DMS 273 treated with DMSO at 0.1 percent for 48 hours (cell line): ENCODE data around the gene D2HGDH.
"Not testable (repeated sequence)": the region's sequence is repeated elsewhere in the genome, so short reads cannot be mapped to it uniquely, and the experiment has no call there.

Experiments
- DNase-seq: peaks from one replicate; lab custom pipeline; 2025; lab: John Stamatoyannopoulos, UW

D2HGDH gene

GRCh38 chr2:241808721-241809382 is 74.4 kb downstream of the D2HGDH start, which contains the start of gene NEU4:
TSS of gene NEU4 (plus strand) at chr2:241809193. CDS start at chr2:241814485, 5,292 bp downstream.
- no peak for DNase-seq

DNA sequence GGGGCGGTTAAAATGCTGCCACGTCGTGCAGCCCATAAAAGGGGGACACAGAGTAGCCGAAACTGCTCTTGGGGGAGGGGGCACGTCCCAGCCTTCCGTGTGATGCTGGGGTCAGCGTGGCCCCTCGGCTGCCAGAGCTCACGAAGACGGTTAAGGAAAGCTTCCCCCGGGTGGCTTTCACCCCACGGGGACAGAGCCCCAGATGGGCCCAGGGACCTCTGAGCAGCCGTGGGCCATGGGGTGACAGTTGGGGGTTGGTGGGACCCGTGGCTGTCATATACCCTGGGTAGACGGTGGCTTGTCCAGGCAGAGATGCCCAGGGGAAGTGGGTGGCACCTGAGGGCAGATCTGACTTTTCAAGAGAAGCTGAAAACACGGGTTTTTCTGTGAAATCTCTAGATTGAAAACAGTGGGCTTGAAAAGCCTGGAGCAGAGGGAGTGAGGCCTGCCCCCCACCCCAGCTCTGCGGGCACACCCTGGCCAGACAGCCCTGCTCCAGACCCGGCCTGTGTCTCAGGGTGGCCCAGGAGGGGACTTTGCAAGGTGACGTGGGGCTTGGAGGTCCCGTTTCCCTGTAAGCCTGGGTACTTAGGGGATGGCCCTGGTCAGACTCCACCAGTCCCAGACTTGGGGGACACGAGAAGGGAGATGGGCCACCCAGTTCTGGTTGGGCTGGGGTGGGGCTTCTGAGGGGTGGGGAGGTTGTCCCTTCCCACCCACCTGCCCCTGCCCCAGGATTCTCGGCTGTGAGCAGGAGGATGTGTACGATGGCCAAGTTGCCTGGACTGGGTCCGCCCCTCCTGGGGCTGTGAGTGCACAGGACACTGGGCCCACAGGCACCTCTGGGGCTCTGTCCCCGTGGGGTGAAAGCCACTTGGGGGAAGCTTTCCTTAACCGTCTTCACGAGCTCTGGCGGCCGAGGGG is 75.2 kb downstream of the D2HGDH start:
- no peak for DNase-seq

GRCh38 chr2:241810307-241811200 is 76.1 kb downstream of the D2HGDH start:
- DNase-seq = no peak

DNA sequence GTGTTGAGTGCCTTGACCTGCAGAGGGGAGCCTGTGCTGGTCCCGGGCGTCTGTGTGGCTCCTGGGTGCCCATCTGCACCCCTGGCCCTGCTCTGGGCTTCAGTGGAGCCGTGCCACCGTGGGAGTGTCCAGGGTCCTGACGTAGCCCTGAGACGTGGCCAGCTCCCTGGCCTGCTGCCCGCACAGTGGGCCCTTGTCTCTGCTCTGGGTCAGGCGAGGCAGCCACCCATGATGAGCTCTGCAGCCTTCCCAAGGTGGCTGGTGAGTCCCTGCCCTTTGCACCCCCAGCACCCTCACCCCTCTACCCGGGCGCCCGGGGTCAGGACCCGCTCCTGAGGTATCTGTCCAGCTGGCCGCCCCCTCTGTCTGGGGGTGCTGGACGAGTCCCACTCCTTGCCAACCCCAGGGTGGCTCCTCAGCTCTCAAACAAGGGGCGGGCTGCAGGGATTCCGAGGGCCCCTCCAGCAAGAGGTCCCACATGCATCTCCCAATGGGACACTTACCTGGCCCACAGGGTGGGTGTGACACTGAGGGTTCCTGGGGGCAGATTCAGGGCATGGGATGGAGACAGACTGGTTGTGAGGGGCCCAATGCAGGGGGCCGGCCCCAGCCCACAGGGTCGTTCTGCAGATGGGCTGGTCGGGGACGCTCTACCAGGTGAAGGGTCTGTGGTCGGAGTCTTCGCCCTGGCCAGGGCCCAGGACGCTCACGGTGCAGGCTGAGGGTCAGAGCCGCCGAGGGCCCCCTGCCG is 76.9 kb downstream of the D2HGDH start:
- DNase-seq = no peak

GRCh38 chr2:241811952-241812729 is 77.7 kb downstream of the D2HGDH start:
- no peak for DNase-seq

GRCh38 chr2:241812730-241813643 is 78.6 kb downstream of the D2HGDH start:
- DNase-seq = no peak

- no peak for DNase-seq
Observed at GRCh38 chr2:241813644-241814392, 79.4 kb downstream of the D2HGDH start.

DNA sequence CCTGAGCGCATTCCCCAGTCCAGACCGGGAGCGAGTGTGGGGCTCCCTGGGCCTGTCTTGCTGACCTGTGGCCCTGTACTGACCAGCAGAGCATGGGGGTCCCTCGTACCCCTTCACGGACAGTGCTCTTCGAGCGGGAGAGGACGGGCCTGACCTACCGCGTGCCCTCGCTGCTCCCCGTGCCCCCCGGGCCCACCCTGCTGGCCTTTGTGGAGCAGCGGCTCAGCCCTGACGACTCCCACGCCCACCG is 79.9 kb downstream of the D2HGDH start:
- no peak for DNase-seq

- DNase-seq = no peak
Observed at GRCh38 chr2:241814643-241815476, 80.4 kb downstream of the D2HGDH start.

- no peak for DNase-seq
Observed at GRCh38 chr2:241815477-241816430, 81.3 kb downstream of the D2HGDH start.

GRCh38 chr2:241816431-241817121 is 82.1 kb downstream of the D2HGDH start:
- DNase-seq = no peak

DNA sequence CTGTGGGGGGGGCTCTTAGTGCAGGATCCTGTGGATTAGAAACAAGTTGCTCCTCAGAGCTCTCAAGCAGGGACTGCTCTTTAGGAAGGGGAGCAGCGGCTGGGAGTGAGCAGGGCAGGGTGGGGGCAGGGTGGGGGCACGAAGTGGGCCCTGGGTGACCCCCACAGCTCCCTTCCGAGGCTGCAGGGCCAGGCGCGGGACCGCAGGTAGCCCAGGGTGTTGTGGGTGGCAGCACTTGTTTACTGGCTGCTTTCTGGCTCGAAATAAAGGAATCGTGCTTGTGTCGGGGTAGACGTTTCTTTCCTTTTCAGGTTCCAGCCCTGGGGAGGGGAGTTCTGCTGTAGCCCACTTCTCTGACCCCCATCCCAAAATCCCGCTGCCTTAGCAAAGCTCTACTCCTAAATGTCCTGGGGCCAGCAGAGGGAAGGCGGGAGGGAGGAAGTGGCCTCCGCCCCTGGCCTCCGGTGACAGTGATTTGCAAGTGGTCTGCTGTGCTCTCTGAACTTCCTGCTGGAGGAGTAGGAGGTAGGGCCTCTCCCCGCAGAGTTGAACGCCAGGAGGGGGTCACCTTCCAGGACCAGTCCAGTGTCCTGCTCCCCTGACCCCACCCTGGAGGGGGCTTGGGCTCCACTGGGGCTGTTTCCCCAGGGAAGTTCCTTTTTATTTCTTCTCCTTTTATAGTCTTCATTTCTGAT is 82.8 kb downstream of the D2HGDH start:
- no peak for DNase-seq

- not testable (repeated sequence) for DNase-seq
Observed at GRCh38 chr2:241817821-241818215, 83.4 kb downstream of the D2HGDH start.
